Endometrium (tissue), 2 donors: ENCODE measurements around the gene RPH3AL.
"Not testable (repeated sequence)": the region's sequence is repeated elsewhere in the genome, so short reads cannot be mapped to it uniquely, and the experiment has no call there.

Experiments
- FAIRE-seq: peaks from 2 replicates; lab custom pipeline; 2012; peaks lifted over from hg19 to GRCh38; lab: Jason Lieb, UNC
- donor health status: control.
- donor health status: control.

The RPH3AL gene

GRCh38 chr17:237406-237955 lies 115.1 kb downstream of the RPH3AL start:
- FAIRE-seq = no peak

GRCh38 chr17:236641-237405 lies 115.8 kb downstream of the RPH3AL start:
- FAIRE-seq = no peak

- no peak for FAIRE-seq
Observed at GRCh38 chr17:235831-236640, 116.6 kb downstream of the RPH3AL start.

GRCh38 chr17:234994-235830 lies 117.4 kb downstream of the RPH3AL start:
- not testable (repeated sequence) for FAIRE-seq

GRCh38 chr17:234163-234993 lies 118.2 kb downstream of the RPH3AL start:
- FAIRE-seq = not testable (repeated sequence)

- no peak for FAIRE-seq
Observed at GRCh38 chr17:233473-233941, 119.1 kb downstream of the RPH3AL start.

- no peak for FAIRE-seq
Observed at GRCh38 chr17:231966-232807, 120.4 kb downstream of the RPH3AL start.

- no peak for FAIRE-seq
Observed at GRCh38 chr17:231191-231965, 121.2 kb downstream of the RPH3AL start.

GRCh38 chr17:230395-230770 lies 122.2 kb downstream of the RPH3AL start:
- no peak for FAIRE-seq

- FAIRE-seq = no peak
Observed at GRCh38 chr17:229709-230394, 122.8 kb downstream of the RPH3AL start.

- FAIRE-seq = no peak
Observed at GRCh38 chr17:228951-229708, 123.5 kb downstream of the RPH3AL start.

GRCh38 chr17:227946-228615 lies 124.5 kb downstream of the RPH3AL start:
- FAIRE-seq = no peak

- no peak for FAIRE-seq
Observed at GRCh38 chr17:227078-227945, 125.3 kb downstream of the RPH3AL start.

- FAIRE-seq = no peak
Observed at GRCh38 chr17:226108-227077, 126.2 kb downstream of the RPH3AL start.

- no peak for FAIRE-seq
Observed at GRCh38 chr17:225551-225950, 127.1 kb downstream of the RPH3AL start.
